Measurements from ENCODE around the gene CEP95.
"Not testable (repeated sequence)": the region's sequence is repeated elsewhere in the genome, so short reads cannot be mapped to it uniquely, and the experiment has no call there.

Gene CEP95

GRCh38 chr17:64574646-64575045, 67.9 kb downstream of the CEP95 start:
- DNase-seq: no peak

- DNase-seq: no peak
Measured at GRCh38 chr17:64575431-64575830, 68.7 kb downstream of the CEP95 start.

GRCh38 chr17:64577025-64577424, 70.2 kb downstream of the CEP95 start:
- not testable (repeated sequence) for DNase-seq

- no peak for DNase-seq
Measured at GRCh38 chr17:64579917-64580316, 73.1 kb downstream of the CEP95 start.

GRCh38 chr17:64580384-64581315, 73.9 kb downstream of the CEP95 start:
- DNase-seq: no peak

- no peak for DNase-seq
Measured at GRCh38 chr17:64583038-64583437, 76.3 kb downstream of the CEP95 start.

GRCh38 chr17:64585146-64585545, 78.4 kb downstream of the CEP95 start:
- DNase-seq: no peak

All from CD4-positive, alpha-beta T cell treated with Interleukin-6 for 4 hours (primary cell).